Liver (tissue), 3 donors: Measurements from ENCODE around the gene NSD1.
A peak's percentile ranks its signal among the peaks of the same experiment; 100 is the strongest.

Source experiments
- CTCF ChIP-seq: fragments of 150-350 bp; IDR thresholded peaks from 2 replicates; pipeline ENCODE4 v1.5.1; 2017; ENCODE audit warnings: improper control_type of control experiment, low read depth, low read length; ENCODE audit not compliant: missing input control
- GABPA ChIP-seq, 2 donors: IDR thresholded peaks in 1 of 2; conservative IDR thresholded peaks in 1 of 2; 2 replicates each; pipeline ENCODE4 v1.6.1; 2016; ENCODE audit warnings: antibody characterized with exemption in 2 of 2, mild to moderate bottlenecking in 1 of 2, moderate library complexity in 1 of 2
- JUND ChIP-seq, 2 donors: IDR thresholded peaks; 2 replicates each; pipeline ENCODE4 v1.6.1; 2016; ENCODE audit warnings: antibody characterized with exemption in 2 of 2
- NR2F2 ChIP-seq: IDR thresholded peaks from 2 replicates; pipeline ENCODE4 v1.6.1; 2016; ENCODE audit warnings: antibody characterized with exemption
- RAD21 ChIP-seq, 2 donors: IDR thresholded peaks; 2 replicates each; pipeline ENCODE4 v1.6.1; 2016; ENCODE audit warnings: antibody characterized with exemption in 2 of 2, mild to moderate bottlenecking in 2 of 2
- REST ChIP-seq: IDR thresholded peaks from 2 replicates; pipeline ENCODE4 v1.6.1; 2016; ENCODE audit warnings: antibody characterized with exemption, mild to moderate bottlenecking
- TF ChIP-seq, protein P1 (sequence below): IDR thresholded peaks from 2 replicates; pipeline ENCODE4 v1.6.1; 2016; ENCODE audit warnings: antibody characterized with exemption
- TF ChIP-seq, protein P2 (sequence below): IDR thresholded peaks from 2 replicates; pipeline ENCODE4 v1.6.1; 2016; ENCODE audit warnings: antibody characterized with exemption
- donor health status: healthy.
- donor health status: healthy.

DNA sequence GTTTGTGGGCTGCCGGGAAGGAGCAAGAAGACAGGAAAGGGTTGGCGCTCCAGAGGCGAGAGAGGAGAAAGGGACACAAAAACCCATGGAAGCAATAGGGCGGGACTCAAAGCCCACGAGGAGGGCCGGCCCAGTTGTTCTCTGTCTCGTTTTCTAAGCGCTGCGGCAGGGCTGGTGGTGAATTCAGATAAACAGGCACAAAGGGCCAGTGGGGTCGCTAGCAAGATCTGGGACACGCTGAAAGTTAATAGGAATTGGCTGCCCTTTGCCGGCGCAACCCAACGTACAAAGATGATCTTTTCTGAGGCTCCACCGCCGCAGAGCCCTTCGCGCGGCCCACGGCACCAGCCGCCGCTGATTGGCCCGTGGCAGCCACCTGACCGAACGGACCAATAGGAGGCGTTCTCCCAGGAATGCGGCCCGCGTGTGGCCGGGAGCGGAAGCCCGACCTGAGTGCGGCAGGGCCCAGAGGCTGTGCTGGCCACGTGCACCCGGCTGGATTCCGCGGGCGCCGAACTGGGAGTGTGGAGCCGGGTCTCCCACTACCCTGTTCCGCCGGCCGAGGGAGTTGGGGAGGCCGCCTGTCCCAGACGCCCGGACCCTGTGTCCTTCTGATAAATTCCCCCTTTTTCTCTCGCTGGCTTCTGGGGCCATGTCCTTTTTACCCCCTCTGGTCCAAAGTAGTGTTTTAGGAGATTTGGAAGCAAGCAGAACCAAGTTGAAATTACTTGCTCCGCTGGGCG lies 16.8 kb upstream of the NSD1 start:
- TF ChIP-seq CTCF (no peak), JUND (IDR thresholded peaks at IDR 0.05) (no peak), RAD21 (IDR thresholded peaks at IDR 0.05) (no peak), REST (no peak), GABPA (IDR thresholded peaks at IDR 0.05 in 1 of 2, conservative IDR thresholded peaks at IDR 0.05 in 1 of 2) (no peak), NR2F2 (no peak)
- TF ChIP-seq, protein P1, sequence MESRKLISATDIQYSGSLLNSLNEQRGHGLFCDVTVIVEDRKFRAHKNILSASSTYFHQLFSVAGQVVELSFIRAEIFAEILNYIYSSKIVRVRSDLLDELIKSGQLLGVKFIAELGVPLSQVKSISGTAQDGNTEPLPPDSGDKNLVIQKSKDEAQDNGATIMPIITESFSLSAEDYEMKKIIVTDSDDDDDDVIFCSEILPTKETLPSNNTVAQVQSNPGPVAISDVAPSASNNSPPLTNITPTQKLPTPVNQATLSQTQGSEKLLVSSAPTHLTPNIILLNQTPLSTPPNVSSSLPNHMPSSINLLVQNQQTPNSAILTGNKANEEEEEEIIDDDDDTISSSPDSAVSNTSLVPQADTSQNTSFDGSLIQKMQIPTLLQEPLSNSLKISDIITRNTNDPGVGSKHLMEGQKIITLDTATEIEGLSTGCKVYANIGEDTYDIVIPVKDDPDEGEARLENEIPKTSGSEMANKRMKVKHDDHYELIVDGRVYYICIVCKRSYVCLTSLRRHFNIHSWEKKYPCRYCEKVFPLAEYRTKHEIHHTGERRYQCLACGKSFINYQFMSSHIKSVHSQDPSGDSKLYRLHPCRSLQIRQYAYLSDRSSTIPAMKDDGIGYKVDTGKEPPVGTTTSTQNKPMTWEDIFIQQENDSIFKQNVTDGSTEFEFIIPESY, result no peak
- TF ChIP-seq, protein P2, sequence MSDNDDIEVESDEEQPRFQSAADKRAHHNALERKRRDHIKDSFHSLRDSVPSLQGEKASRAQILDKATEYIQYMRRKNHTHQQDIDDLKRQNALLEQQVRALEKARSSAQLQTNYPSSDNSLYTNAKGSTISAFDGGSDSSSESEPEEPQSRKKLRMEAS, result peak; percentile 77
